GM19438 (cell line): ENCODE results near the gene SACS.
"Not testable (repeated sequence)": the region's sequence is repeated elsewhere in the genome, so short reads cannot be mapped to it uniquely, and the experiment has no call there.

Source experiments
- ATAC-seq: cut with Tn5 transposase; IDR thresholded peaks from one replicate; pipeline ENCODE4 v1.9.1; 2021; ENCODE audit warnings: low read depth; ENCODE audit not compliant: unreplicated experiment

SACS gene

DNA sequence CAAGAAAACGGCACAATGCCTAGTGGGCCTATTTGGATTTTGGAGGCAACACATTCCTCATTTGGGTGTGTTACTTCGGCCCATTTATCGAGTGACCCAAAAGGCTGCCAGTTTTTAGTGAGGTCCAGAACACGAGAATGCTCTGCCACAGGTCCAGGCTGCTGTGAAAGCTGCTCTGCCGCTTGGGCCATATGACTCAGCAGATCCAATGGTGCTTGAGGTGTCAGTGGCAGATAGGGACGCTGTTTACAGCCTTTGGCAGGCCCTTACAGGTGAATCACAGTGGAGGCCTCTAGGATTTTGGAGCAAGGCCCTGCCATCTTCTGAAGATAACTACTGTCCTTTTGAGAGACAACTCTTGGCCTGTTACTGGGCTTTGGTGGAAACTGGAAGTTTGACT lies 118.7 kb downstream of the SACS start:
- not testable (repeated sequence) for ATAC-seq

DNA sequence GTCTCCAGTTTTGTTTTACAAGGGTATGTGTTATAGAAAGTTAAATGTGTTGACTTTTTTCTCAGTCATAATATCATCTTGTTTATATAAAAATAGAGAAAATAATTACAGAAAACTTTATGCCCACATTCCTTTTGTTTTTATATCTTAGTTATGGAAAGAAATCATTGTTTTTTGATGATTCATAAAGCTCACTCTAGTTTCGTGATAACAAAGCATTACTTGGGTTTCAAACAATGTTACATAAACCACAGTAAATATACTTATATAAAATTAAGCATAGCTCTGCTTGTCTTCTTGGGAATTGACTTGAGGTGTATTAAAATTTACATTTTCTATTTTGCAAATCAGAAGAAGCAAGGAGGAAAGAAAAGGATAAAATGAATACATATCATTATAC lies 140.9 kb downstream of the SACS start:
- ATAC-seq: no peak

DNA sequence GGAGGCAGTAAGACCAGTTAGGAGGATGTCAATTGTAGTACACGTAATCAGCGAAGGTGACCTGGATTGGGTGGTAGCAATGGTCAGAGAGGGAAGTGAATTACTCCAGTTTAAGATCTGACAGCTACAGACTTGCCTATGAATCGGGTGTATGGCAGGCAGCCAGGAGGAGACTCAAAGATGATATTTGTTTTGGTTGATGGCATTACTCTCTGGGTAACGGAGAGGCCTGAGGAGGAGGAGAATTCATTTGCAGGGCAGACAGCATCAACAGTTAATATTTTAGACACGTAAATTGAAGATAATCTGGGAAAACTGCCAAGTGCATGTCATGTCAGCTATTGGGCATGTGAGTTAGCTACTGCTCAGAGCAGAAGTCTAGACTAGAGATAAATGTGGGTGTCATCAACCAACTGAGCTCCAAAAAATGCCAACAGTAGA lies 143.6 kb downstream of the SACS start:
- no peak for ATAC-seq

- no peak for ATAC-seq
These were observed 144.5 kb downstream of the SACS start for GRCh38 chr13:23288995-23289394.

- no peak for ATAC-seq
These were observed 144.9 kb downstream of the SACS start for GRCh38 chr13:23288564-23288963.

GRCh38 chr13:23279321-23279720 lies 154.2 kb downstream of the SACS start:
- ATAC-seq: no peak
